ENCODE data around the gene LCK. TPM values are rescaled to one million over a fixed set of nuclear protein-coding genes. Genes with fewer than 3 reads are reported as not detected.
"Not testable (repeated sequence)": the region's sequence is repeated elsewhere in the genome, so short reads cannot be mapped to it uniquely, and the experiment has no call there.

The LCK gene
- total and polyA plus RNA-seq, 2 donors (not counting 1 experiment from before 2014, with no cell fraction given) = 22.3 to 23.8 TPM

GRCh38 chr1:32256473-32257226 is 5.6 kb downstream of the LCK start:
- H3K4me3 ChIP-seq (ENCODE audit: control extremely low read depth in 1 of 5, extremely low read depth in 1 of 5, insufficient read depth in 1 of 5, low read depth in 2 of 5, low read length in 4 of 5) = no peak overlapping the region
- peak overlapping the region; percentile 27 for H2AFZ ChIP-seq (ENCODE audit: insufficient read depth, low read depth, low read length, poor library complexity, severe bottlenecking)
- peak overlapping the region; percentile 22 to 42 for H3K27ac ChIP-seq (ENCODE audit: low read length in 2 of 2)
- H3K9ac ChIP-seq (ENCODE audit: low read length) = peak overlapping the region; percentile 23
- H3K27me3 ChIP-seq (replicated peaks in 1 of 4; ENCODE audit: control extremely low read depth in 1 of 4, control insufficient read depth in 3 of 4, insufficient read depth in 4 of 4, low read length in 3 of 4) = no peaks in the 10 kb centered on the region
- peaks cover 0 to 3% of the 10 kb centered on the region in 2 experiments for H3K36me3 ChIP-seq (replicated peaks in 1 of 2; ENCODE audit: control extremely low read depth in 1 of 2, control insufficient read depth in 1 of 2, extremely low read depth in 1 of 2, insufficient read depth in 2 of 2, low read length in 1 of 2)
- 95% methylated on average over 3 of the region's 9 CpGs for WGBS (ENCODE audit: insufficient coverage)
- peak overlapping the region; percentile 37 for H3K4me2 ChIP-seq (replicated peaks; ENCODE audit: low read depth, low read length, poor library complexity, severe bottlenecking)
- H3K9me3 Mint-ChIP-seq (ENCODE audit: insufficient read depth) = no peaks in the 10 kb centered on the region
- H3K4me1 ChIP-seq (ENCODE audit: control insufficient read depth in 2 of 2, insufficient read depth in 2 of 2, low read length in 2 of 2) = peaks cover 49 to 57% of the 10 kb centered on the region in 2 donors
- H3K4me1 Mint-ChIP-seq = peaks cover 49% of the 10 kb centered on the region
- peak overlapping the region; percentile 87 for H3K27ac Mint-ChIP-seq
- no peak for TF ChIP-seq EZH2 (IDR thresholded peaks at IDR 0.05; ENCODE audit: borderline replicate concordance, insufficient read depth, low read depth, low read length, poor library complexity, severe bottlenecking)
- no peak for TF ChIP-seq CTCF (IDR thresholded peaks at IDR 0.05)
- no peak for ATAC-seq (ENCODE audit: low read depth)
- no peaks in the 10 kb centered on the region for H3K9me3 ChIP-seq (ENCODE audit: control extremely low read depth in 1 of 3, control insufficient read depth in 2 of 3, insufficient read depth in 1 of 3, low read length in 2 of 3)
- DNase-seq = no peak
- ChIA-PET CTCF (interaction anchor here (1.0 to 1.5 kb wide), 2 partner anchors 8 to 10 kb away, joined by 3 to 4 read pairs; partner anchors contain the start of gene FAM167B), POLR2A (interaction anchor here (0.9 to 1.8 kb wide), 2 partner anchors 16 to 35 kb away, joined by 4 to 11 read pairs; partner anchors contain the start of gene HDAC1)
- peak overlapping the region; percentile 79 for H3K4me3 Mint-ChIP-seq
- intact Hi-C loops (cut with micrococcal nuclease) = loop anchor here (1.0 kb wide), 1 partner anchor 9 kb away; no protein-coding TSS in a partner anchor
- peaks cover 95% of the 10 kb centered on the region for H3K79me2 ChIP-seq (ENCODE audit: control insufficient read depth, insufficient read depth, low read length)
- no peaks in the 10 kb centered on the region for H3K27me3 Mint-ChIP-seq
- H4K20me1 ChIP-seq (ENCODE audit: control insufficient read depth, insufficient read depth, low read length, poor library complexity, severe bottlenecking) = no peaks in the 10 kb centered on the region

- no peaks in the 10 kb centered on the region for H3K27me3 Mint-ChIP-seq
- no peaks in the 10 kb centered on the region for H3K27me3 ChIP-seq (replicated peaks in 1 of 4; ENCODE audit: control extremely low read depth in 1 of 4, control insufficient read depth in 3 of 4, insufficient read depth in 4 of 4, low read length in 3 of 4)
- peak overlapping the region; percentile 27 for H2AFZ ChIP-seq (ENCODE audit: insufficient read depth, low read depth, low read length, poor library complexity, severe bottlenecking)
- DNase-seq (no peak), ATAC-seq (ENCODE audit: low read depth) (no peak)
- intact Hi-C loops (cut with micrococcal nuclease) = no loop called here
- ChIA-PET POLR2A (interaction anchor here (0.9 to 1.2 kb wide), 2 partner anchors 34 to 76 kb away, joined by 3 to 4 read pairs; partner anchors contain the start of gene HDAC1), CTCF (interaction anchor here (1.0 kb wide), 1 partner anchor 9 kb away, joined by 3 read pairs; no protein-coding TSS in a partner anchor)
- H3K9me3 ChIP-seq (ENCODE audit: control extremely low read depth in 1 of 3, control insufficient read depth in 2 of 3, insufficient read depth in 1 of 3, low read length in 2 of 3) = no peaks in the 10 kb centered on the region
- peaks cover 95% of the 10 kb centered on the region for H3K79me2 ChIP-seq (ENCODE audit: control insufficient read depth, insufficient read depth, low read length)
- H3K9ac ChIP-seq (ENCODE audit: low read length) = no peak overlapping the region
- H3K27ac ChIP-seq (ENCODE audit: low read length in 2 of 2) = peak overlapping the region in 1 of 2 donors; percentile 42
- peaks cover 44% of the 10 kb centered on the region for H3K4me1 Mint-ChIP-seq
- H3K4me1 ChIP-seq (ENCODE audit: control insufficient read depth in 2 of 2, insufficient read depth in 2 of 2, low read length in 2 of 2) = peaks cover 44 to 52% of the 10 kb centered on the region in 2 donors
- peaks cover 0 to 3% of the 10 kb centered on the region in 2 experiments for H3K36me3 ChIP-seq (replicated peaks in 1 of 2; ENCODE audit: control extremely low read depth in 1 of 2, control insufficient read depth in 1 of 2, extremely low read depth in 1 of 2, insufficient read depth in 2 of 2, low read length in 1 of 2)
- H4K20me1 ChIP-seq (ENCODE audit: control insufficient read depth, insufficient read depth, low read length, poor library complexity, severe bottlenecking) = no peaks in the 10 kb centered on the region
- peak overlapping the region; percentile 67 for H3K27ac Mint-ChIP-seq
- WGBS (ENCODE audit: insufficient coverage) = 91% methylated on average over 6 of the region's 6 CpGs
- H3K4me2 ChIP-seq (replicated peaks; ENCODE audit: low read depth, low read length, poor library complexity, severe bottlenecking) = peak overlapping the region; percentile 37
- no peak overlapping the region for H3K4me3 ChIP-seq (ENCODE audit: control extremely low read depth in 1 of 5, extremely low read depth in 1 of 5, insufficient read depth in 1 of 5, low read depth in 2 of 5, low read length in 4 of 5)
- no peaks in the 10 kb centered on the region for H3K9me3 Mint-ChIP-seq (ENCODE audit: insufficient read depth)
- peak overlapping the region; percentile 13 for H3K4me3 Mint-ChIP-seq
- TF ChIP-seq CTCF (IDR thresholded peaks at IDR 0.05) = no peak
- TF ChIP-seq EZH2 (IDR thresholded peaks at IDR 0.05; ENCODE audit: borderline replicate concordance, insufficient read depth, low read depth, low read length, poor library complexity, severe bottlenecking) = no peak
These were observed 6.1 kb downstream of the LCK start for GRCh38 chr1:32257227-32257508.

GRCh38 chr1:32263236-32263593 is 12.2 kb downstream of the LCK start:
- H3K4me3 ChIP-seq (ENCODE audit: control extremely low read depth in 1 of 5, extremely low read depth in 1 of 5, insufficient read depth in 1 of 5, low read depth in 2 of 5, low read length in 4 of 5); POLR2A ChIA-PET: not testable (repeated sequence)

More at GRCh38 chr1:32263236-32263593, 12.2 kb downstream of the LCK start:
- Histone ChIP-seq H3K4me1 (ENCODE audit: control insufficient read depth in 2 of 2, insufficient read depth in 2 of 2, low read length in 2 of 2) (peaks cover 22 to 28% of the 10 kb centered on the region in 2 donors), H3K79me2 (ENCODE audit: control insufficient read depth, insufficient read depth, low read length) (peaks cover 78% of the 10 kb centered on the region), H3K4me2 (replicated peaks; ENCODE audit: low read depth, low read length, poor library complexity, severe bottlenecking) (peak overlapping the region; percentile 52)
- H4K20me1 ChIP-seq (ENCODE audit: control insufficient read depth, insufficient read depth, low read length, poor library complexity, severe bottlenecking); H3K27ac Mint-ChIP-seq; H3K36me3 ChIP-seq (replicated peaks in 1 of 2; ENCODE audit: control extremely low read depth in 1 of 2, control insufficient read depth in 1 of 2, extremely low read depth in 1 of 2, insufficient read depth in 2 of 2, low read length in 1 of 2); H3K9ac ChIP-seq (ENCODE audit: low read length); H3K4me3 Mint-ChIP-seq; intact Hi-C loops (cut with micrococcal nuclease); H3K27ac ChIP-seq (ENCODE audit: low read length in 2 of 2); ATAC-seq (ENCODE audit: low read depth); H3K9me3 Mint-ChIP-seq (ENCODE audit: insufficient read depth); H3K9me3 ChIP-seq (ENCODE audit: control extremely low read depth in 1 of 3, control insufficient read depth in 2 of 3, insufficient read depth in 1 of 3, low read length in 2 of 3); H3K27me3 Mint-ChIP-seq; DNase-seq; H2AFZ ChIP-seq (ENCODE audit: insufficient read depth, low read depth, low read length, poor library complexity, severe bottlenecking); H3K27me3 ChIP-seq (replicated peaks in 1 of 4; ENCODE audit: control extremely low read depth in 1 of 4, control insufficient read depth in 3 of 4, insufficient read depth in 4 of 4, low read length in 3 of 4): not testable (repeated sequence)
- CTCF ChIA-PET = interaction anchor here (1.1 to 5.6 kb wide), 3 partner anchors 14 to 53 kb away, joined by 3 to 44 read pairs (median 3); partner anchors contain the start of genes FAM167B and LCK
- peaks cover 30% of the 10 kb centered on the region for H3K4me1 Mint-ChIP-seq
- WGBS (ENCODE audit: insufficient coverage) = 100% methylated on average over 1 of the region's 4 CpGs

Measured in B cell (primary cell).